ENCODE results near the gene MFSD6.

- TF ChIP-seq, protein P1, sequence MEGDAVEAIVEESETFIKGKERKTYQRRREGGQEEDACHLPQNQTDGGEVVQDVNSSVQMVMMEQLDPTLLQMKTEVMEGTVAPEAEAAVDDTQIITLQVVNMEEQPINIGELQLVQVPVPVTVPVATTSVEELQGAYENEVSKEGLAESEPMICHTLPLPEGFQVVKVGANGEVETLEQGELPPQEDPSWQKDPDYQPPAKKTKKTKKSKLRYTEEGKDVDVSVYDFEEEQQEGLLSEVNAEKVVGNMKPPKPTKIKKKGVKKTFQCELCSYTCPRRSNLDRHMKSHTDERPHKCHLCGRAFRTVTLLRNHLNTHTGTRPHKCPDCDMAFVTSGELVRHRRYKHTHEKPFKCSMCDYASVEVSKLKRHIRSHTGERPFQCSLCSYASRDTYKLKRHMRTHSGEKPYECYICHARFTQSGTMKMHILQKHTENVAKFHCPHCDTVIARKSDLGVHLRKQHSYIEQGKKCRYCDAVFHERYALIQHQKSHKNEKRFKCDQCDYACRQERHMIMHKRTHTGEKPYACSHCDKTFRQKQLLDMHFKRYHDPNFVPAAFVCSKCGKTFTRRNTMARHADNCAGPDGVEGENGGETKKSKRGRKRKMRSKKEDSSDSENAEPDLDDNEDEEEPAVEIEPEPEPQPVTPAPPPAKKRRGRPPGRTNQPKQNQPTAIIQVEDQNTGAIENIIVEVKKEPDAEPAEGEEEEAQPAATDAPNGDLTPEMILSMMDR (conservative IDR thresholded peaks at IDR 0.05): no peak
- no peak for TF ChIP-seq ZFX (IDR thresholded peaks at IDR 0.05)
Observed at GRCh38 chr2:190387422-190387821, 20.7 kb upstream of the MFSD6 start.
